HG02571 (cell line): Measurements from ENCODE around the gene SCIN.
A peak's percentile ranks its signal among the peaks of the same experiment; 100 is the strongest.

Experiments
- ATAC-seq: cut with Tn5 transposase; IDR thresholded peaks from one replicate; pipeline ENCODE4 v1.9.1; 2021; ENCODE audit warnings: mild to moderate bottlenecking, moderate library complexity; ENCODE audit not compliant: unreplicated experiment

Gene SCIN

DNA sequence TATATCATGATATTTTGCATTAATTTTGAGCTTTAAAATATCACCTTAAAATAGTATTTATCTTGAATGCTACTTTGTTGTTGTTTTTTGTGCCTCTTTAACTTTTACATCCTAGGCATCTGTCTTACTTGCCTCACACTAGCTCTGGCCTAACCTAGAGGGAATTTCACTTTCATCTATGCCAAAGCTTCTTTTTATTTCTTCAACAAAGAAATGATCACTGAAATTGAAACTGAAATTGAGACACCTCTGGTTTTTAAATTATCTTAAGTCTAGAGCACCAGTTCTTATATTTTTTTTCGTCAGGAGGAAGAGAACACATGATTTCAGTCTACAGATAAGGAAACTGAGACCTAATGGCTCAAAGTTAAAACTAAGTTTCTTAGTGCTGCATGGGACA lies 3.5 kb upstream of the SCIN start:
- peak; percentile 79 for ATAC-seq

DNA sequence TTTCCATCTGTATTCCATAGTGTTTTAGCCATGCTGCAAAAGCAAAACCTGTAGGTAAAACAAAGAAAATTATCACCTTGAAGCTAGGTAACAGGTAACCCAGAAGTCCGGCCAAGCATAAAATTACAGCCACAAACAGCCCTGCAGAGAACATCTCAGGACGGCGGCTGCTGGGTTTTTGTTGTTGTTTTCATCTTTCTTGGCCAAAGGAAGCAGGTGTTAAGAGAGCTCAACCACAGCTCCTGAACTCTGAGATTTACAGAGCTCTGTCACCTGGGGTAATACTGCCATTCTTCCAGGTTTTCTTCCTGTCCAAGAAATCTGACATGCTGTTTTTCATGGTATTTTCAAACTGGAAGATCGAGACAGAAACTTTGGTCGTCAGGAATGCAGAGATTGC lies 847 bp upstream of the SCIN start:
- ATAC-seq: peak; percentile 36

DNA sequence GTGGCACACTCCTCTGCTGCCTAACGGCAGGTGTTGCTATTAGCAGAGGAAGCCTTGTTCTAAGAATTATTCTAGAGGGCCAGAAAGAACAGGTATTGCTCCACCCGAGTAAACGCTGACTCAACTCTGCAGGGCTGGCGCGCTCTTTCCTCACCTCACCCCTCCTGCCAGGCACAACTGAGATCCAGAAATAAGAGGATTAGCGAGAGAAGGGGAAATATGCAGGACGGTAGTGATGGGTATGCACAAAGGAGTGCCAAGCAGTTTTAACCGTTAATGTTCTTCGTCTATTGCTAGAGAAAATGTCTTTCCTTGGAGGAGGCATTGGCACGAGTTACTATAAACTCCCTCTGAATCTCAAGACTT lies 369 bp upstream of the SCIN start:
- ATAC-seq: no peak

DNA sequence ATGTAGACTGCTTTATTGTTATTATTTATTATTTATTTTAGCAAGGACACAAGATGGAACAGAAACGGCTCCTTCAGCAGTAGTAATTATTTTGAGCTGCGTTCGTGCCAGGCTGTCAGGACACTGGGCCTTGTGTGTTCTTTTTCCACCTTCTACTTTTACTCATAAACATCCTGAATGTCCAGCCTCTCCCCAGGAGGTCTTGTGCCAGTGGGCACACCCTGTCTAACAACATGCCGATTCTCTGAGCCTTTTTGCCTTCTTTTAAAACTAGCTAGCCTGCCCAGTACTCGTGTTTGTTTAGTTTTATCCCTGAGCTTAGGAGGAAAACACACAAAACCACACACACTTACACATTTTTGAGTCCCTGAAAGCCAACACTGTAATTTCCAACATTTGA lies 1.2 kb downstream of the SCIN start:
- ATAC-seq: no peak

DNA sequence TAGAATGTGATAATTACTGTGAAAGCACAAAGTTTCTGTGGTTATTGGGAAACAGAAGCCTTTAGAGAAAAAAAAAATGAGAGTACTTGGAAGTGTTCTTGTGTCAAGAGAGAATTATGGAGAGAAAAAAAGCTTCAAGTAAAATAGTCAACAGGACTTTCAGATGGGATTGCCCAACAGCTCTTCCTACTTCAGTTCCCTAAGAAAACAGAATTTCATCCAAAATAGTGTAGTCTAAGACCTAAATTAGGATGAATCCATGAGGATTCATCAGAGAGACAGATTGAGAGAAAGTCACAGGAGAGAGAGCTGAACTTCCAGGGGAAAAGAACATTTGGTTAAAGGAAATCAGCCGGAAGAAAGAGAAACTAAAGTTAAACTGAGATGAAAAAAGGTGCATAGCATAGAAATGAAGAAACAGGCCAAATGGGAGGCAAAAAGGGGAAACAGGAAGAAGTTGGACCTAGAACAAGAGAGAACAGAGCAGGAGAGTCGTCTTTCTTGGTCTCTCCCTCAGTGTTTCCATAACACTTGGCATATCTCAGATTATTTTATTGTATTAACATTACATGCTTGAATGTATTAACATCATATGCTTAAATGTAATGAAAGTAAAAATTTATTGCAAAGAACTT lies 2.5 kb downstream of the SCIN start:
- no peak for ATAC-seq

DNA sequence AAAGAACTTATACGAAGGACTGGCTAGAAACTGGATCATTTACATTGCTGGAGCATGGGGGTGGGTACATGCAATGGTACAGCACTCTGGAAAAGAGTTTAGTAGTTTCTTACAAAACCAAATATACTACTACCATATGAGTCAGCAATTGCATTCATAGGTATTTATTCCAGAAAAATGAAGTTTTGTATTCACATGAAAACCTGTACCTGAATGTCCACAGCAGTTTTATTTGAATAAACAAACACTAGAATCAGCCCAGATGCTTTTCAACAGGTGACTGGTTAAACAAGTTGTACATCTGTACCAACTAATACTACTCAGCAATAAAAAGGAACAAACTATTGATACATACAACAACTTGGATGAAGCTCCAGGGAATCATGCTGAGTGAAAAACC lies 3.4 kb downstream of the SCIN start:
- no peak for ATAC-seq

DNA sequence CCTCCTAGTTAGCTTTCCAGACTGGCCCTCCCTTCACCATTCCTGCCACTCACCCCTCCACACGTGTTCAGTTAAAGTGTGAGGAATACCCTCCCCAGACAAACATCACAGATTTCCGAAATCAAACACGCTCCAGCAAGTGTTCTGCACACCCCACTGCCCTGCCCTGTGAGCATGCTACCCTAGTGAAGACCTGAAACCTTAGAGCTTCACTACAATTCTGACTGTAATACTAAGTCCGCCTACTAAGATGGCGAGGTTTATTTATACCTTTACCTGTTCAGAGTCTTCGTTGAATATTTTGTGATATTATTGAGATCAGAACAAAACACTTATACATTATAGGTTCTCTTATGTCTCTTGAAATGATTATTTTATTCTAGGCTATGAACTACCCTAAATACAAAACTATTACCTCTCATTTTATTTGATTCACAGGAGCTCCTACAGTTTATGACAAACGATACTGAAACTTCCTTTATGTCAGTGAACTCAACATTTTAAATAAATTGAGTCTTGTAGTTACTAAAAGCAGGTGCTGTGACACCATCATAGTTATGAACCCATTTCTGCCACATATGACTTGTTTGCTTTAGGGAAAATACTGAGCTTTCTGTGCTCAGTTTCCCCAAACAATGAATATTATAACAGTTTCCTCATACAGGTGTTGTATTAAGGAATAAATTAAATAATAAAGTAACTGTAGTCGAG lies 8.6 kb downstream of the SCIN start:
- ATAC-seq: peak; percentile 85

DNA sequence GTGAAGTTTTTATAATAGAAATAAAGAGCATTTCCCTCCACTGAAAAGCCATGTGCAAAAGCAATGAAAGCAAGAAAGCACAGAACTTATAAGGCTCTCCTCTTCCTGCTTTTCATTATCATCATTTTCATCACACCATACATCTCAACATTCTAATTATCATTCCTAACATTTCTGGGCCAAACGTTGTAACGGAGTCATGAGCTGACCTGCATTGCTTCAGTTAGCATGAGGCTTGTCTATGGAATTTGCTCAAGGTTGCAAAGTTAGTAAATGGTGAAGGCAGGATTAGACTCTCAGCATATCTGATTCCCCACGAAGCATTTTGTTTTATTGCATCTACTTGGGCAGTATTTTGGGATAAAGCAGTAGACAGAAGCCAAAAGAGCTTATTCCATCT lies 11.4 kb downstream of the SCIN start:
- ATAC-seq: no peak

DNA sequence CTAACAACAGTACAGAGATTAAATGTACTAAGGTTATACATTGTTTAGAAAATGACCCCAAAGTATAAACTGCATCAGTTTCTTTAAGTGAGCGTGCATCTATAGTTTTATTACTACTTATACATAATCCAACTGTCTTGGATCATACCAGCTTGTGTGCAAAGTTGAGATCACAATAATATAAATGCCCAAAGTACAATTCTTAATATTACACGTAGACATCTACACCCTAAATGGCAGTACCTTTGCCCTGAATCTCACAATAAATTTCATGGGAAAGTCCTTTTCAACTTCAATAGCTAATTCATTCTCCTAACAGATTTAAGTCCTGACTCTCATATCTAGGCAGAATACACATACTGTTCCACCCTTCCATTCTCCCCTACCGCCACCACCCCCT lies 11.8 kb downstream of the SCIN start:
- ATAC-seq: no peak

DNA sequence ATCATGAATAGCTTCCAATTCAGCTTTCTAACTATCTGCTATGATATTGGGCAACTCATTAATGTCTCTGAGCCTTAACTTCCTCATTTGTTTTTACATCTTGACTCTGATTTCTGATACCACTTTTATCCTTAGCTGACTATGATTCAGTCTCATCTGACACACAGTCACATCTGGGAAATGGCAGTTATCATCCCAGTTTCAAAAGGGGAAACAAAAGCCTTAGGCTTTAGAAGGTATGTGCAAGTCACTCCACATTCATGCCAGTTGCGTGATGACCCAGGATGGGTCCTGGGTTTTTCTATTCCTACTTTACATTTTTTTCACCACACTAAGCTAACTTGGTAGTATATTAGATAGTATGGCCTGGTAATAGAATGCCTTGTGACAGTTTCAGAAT lies 12.7 kb downstream of the SCIN start:
- ATAC-seq: no peak

DNA sequence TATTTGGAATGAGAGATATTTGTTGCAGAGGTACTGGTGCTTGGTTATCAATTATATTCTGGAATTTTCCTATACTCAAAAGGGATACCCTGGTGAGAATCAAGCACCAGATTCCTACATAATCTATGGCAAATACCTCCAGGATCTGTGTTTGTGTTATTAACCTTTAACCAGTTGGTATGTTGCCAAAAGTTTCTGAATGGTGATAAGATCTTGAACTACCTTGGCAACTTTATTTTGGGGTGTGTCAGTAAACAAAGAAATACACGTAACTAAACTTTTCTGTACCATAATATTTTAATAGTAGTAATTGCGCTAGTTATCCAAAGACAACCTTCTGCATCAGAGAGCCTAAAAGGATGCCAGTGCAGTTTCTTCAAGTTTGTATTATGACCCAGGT lies 13.4 kb downstream of the SCIN start:
- no peak for ATAC-seq

DNA sequence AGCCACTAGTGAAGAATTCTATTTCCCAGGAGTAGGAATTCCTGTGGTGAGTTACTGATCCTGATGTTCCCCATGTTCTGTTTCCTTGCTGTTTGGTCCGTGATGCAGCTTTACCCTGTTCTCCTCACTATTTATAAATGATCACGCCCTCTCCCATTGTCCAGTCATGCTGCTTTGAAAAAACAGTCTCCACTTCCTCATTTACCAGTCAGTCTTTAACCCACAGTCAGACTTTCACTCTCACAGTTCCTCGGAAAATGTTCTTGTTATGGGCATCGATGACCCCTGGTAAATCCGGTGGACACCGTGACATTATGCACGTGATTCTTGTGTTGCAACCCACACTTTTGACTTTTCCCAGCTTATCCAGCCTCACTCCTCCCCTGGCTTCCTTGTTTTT lies 14.4 kb downstream of the SCIN start:
- ATAC-seq: peak; percentile 97

DNA sequence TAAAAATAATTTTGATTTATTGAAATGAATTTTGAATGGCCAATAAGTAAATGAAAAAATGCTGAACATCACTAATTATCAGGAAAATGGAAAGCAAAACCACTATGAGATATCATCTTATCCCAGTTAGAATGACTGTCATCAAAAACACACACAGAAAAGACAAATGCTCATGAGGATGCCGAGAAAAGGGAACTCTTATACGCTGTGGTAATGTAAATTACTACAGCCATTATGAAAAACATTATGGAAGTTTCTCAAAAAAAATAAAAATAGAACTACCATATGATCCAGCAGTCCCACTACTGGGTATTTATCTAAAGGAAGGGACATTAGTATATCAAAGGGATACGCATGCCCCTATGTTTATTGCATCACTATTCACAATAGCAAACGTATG lies 15.8 kb downstream of the SCIN start:
- ATAC-seq: no peak

DNA sequence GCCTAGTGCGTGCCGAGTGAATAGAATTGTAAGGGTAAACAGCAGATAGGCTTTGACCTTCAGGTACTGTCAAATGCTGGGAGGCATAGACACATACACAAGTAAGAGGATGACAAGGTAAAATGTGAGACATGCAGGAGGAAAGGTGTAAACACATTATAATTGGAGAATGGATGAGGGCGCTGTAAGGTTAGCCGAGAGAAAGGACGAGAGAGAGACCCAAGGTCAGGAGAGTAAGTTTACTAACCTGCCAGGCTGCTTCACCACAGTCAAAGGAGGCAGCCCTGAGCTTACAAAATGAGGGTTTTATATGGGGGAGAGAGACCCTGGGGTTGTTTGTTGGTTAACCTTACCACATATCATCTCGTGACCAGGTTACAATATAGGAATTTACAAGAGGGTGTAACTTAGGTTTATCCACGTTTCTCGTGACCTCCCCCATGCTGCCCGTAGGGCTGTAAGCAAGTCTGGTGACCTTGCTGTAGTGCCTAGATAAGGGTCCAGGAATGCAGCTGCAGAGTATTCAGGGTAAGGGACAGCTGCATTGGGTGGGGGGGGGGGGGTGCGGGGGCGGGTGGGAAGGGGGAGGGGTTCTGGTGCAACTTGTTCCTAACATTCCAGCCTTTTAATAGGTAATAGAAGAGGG lies 17.9 kb downstream of the SCIN start:
- no peak for ATAC-seq

DNA sequence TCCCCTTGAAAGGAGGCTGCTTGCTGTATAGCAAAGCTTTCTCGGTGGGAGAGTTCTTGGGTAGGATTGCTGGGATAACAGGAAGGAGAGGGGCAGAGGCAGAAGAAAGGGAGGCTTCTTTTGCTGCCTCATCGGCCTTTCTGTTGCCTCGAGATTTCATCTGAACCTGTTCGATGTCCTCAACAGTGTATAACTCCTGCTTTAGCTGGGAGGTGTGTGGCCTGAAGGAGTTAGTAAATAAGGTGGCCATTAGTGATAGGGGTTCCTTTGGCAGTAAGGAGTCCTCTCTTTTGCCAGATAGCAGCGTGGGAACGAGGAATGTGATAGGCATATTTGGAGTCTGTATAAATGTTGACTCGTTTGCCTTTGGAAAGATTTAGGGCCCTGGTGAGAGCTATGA lies 20.0 kb downstream of the SCIN start:
- ATAC-seq: no peak

DNA sequence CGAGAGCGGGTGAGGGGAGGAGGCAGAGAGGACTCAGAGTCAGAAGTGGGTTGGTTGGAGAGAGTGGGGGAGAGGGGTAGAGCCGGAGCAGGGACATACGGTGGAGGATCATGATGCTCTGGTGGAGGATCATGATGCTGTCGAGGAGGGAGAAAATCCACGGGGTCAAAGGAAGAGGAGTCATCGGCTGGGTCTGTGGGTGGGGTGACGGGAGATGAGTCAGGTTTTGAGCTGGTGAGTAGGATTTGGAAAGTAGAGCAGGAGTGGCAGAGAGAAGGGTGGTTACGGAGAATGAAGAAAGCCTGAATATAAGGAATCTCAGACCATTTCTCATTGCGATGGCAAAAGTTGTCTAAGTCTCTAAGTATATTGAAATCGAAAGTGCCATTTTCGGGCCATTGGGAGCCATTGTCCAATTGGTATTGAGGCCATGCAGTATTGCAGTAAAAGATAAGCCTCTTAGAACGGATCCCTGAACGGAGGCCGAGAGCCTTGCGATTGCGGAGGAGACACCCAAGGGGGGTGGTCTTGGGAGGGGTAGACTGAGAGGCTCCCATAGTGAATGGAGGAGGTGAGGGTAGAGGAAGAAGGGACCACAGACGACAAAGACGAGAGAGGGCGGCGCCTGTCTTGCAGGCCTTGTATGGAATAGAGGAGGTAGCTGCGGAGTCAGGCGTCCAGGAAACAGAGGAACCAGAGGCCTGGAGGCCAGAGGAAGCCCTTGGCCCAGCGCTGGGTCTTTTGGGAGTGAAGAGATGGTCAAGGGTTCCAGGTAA lies 23.8 kb downstream of the SCIN start:
- ATAC-seq: no peak

DNA sequence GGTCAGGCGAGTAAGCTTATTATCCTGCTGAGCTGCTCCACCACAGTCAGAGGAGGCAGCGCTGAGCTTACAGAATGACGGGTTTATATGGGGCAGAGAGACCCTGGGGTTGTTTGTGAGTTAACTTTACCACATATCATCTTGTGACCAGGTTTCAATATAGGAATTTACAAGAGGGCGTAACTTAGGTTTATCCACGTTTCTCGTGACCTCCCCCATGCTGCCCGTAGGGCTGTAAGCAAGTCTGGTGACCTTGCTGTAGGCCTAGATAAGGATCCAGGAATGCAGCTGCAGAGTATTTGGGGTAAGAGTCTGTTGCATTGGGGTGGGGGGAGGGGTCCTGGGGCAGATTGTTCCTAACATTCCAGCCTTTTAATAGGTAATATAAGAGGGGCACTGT lies 24.6 kb downstream of the SCIN start:
- ATAC-seq: no peak

DNA sequence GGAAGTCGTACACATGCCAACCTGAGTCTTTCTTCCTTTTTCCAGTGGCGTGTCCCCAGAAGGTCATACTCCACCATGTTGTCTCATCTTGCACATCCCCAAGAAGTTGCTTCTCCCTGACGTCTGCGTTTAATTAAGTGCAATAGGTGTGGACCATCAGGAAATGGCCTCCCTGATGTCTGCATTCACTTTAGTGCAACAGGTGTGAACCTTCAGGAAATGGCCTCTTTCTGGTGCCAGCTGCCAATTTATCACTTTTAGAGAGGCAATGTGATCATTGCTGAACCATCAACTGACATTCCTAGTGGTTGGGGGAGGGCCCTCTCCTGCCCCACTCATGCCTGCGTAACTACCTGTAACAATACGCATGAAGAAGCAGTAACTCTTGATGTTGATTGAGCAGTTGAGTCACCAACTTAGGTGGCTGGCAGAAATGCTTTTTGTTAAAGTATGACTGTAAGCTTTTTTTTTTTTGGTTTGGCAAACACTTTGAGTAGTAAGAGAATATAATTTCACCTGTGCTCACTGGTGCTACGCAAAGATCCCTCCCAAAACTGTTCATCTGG lies 25.8 kb downstream of the SCIN start:
- no peak for ATAC-seq

DNA sequence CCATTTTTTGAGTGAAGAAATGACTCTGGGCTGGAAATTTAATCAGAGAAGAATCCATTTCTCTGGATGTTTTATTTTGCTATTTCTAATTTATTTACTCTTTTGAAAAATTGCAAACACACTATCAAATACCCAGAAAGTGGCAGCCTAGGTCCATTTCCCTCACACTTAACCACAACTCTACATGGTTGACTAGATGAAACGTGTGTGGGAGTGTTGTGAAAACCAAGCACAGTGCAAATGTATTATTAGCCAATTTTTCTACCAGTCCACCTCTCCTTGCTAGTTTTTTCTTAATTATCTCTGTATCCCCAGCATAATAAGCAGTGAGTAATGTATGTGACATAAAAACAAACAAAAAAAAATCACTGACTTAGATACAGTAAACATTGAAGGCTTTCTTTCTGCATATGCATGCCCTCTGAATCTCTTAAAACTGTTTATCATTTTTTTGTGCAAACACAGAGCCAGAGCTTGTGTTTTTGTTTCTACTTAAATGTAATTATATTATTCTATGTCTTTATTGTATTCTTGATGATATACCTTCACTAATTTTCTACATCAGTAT lies 30.9 kb downstream of the SCIN start:
- peak; percentile 91 for ATAC-seq

DNA sequence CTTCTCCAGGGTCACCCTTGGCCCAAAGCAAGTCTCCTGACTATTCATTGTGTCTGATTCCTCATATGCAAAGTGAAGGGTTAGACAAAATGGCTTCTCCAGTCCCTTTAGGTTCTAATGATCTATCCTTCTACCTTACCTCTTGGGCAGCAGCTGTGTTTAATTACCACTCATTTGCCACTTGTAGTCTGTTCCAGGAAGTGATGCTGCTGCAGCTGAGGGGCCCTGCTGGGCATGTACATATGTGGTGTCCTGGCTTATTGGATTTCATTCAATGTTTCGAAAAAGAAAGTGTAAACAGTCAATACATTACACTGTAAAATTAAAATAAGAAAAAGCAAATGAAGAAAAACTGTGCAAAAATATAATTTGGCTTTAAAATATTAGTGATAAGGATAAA lies 36.6 kb downstream of the SCIN start:
- no peak for ATAC-seq

DNA sequence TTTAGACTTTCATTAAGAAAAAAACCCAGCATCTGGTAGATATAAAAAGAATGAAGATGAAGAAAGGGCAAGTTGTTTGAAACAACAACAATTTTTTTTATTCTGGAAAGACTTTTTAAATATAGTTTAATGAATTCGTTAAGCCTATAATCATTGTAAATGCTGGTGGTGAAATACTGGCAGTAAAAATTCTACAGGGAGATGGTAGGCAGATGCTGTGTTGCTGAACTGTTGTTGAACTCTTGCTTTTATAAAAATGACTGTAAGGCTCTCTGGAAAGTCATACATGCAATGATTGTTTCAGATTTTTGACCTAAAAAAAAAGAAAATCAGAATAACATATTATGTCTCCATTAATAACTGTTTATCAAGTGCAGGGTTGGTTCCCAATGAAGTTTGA lies 39.0 kb downstream of the SCIN start:
- ATAC-seq: no peak
